Measurements from ENCODE around the gene POLR2E.

The POLR2E gene

GRCh38 chr19:1063909-1064660 is 31.1 kb downstream of the POLR2E start:
- DNase-seq (ENCODE audit: low spot score) = no peak

DNA sequence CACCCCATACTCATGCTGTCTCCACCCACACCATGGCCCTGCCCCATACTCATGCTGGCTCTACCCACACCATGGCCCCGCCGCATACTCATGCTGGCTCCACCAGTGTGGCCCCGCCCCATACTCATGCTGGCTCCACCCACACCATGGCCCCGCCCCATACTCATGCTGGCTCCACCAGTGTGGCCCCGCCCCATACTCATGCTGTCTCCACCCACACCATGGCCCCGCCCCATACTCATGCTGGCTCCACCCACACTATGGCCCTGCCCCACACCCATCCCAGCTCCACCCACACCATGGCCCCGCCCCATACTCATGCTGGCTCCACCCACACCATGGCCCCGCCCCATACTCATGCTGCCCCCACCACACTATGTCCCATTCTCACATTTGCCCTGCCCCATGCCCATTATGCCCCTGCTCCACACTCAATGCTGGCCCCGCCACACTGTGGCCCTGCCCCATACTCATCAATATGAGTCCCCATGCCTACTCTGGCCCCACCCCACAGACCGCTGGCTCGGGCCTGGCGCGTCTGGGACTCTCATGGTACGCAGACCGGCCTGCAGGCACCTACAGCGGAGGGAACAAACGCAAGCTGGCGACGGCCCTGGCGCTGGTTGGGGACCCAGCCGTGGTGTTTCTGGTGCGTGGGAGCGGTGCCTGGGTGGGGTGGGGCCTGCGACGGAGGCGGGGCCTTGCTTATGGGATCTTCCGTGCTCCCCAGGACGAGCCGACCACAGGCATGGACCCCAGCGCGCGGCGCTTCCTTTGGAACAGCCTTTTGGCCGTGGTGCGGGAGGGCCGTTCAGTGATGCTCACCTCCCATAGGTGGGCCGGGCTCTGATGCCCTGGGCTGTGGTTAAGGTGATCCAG is 31.9 kb downstream of the POLR2E start:
- no peak for DNase-seq (ENCODE audit: low spot score)

GRCh38 chr19:1062387-1063029 is 32.7 kb downstream of the POLR2E start:
- no peak for DNase-seq (ENCODE audit: low spot score)

- no peak for DNase-seq (ENCODE audit: low spot score)
Observed at GRCh38 chr19:1061987-1062386, 33.2 kb downstream of the POLR2E start.

GRCh38 chr19:1060689-1061088 is 34.5 kb downstream of the POLR2E start:
- DNase-seq (ENCODE audit: low spot score) = no peak

GRCh38 chr19:1058112-1058511 is 37.1 kb downstream of the POLR2E start:
- DNase-seq (ENCODE audit: low spot score) = no peak

DNA sequence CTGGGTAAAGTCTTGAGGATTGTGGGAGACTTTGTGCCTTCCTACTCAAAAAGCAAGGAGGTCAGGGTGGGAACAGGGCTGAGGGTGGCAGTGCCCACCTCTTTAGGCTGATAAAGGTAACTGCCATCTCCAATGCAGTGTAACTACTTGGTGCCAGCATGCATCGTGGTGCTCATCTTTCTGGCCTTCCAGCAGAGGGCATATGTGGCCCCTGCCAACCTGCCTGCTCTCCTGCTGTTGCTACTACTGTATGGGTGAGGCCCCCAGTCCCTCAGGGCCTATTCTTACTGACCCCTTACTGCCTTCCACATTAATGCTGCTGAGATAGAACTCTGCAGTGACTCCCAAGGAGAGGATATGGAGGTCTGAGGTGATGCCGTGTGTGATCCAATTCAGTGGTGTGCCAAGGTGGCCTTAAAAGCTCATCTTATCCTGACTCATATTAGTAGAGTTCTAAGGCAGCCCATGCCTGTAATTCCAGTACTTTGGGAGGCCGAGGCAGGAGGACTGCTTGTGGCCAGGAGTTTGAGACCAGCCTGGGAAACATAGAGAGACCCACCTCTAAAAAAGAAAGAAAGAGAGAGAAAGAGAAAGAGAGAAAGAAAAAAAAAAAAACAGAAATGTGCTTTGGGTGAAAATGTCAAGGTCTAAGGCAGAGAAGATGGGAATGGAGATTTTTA is 37.9 kb downstream of the POLR2E start:
- DNase-seq (ENCODE audit: low spot score) = no peak

DNA sequence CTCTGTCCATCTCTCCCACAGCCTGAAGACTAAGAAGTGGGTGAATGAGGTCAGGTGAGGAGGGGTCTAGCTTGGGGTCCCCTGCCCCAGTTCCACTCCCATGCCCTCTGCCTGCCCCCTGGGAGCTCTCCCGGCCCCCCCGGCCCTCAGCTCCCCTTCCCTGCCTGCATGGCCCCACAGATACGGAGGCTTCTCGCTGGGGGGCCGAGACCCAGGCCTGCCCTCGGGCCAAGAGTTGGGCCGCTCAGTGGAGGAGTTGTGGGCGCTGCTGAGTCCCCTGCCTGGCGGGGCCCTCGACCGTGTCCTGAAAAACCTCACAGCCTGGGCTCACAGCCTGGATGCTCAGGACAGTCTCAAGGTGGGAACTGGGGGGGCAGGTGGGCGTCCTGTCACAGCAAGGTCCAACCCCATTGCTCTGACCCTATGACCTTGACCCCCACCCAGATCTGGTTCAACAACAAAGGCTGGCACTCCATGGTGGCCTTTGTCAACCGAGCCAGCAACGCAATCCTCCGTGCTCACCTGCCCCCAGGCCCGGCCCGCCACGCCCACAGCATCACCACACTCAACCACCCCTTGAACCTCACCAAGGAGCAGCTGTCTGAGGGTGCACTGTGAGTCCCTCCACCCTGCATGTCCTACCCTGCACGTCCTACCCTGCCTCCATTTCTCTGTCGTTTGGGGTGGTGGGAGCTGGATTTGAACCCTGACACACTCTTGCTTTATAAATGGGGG is 39.1 kb downstream of the POLR2E start:
- no peak for DNase-seq (ENCODE audit: low spot score)

- DNase-seq (ENCODE audit: low spot score) = no peak
Observed at GRCh38 chr19:1055028-1055425, 40.1 kb downstream of the POLR2E start.

GRCh38 chr19:1054102-1055027 is 40.8 kb downstream of the POLR2E start:
- DNase-seq (ENCODE audit: low spot score) = no peak

GRCh38 chr19:1053176-1054101 is 41.7 kb downstream of the POLR2E start:
- DNase-seq (ENCODE audit: low spot score) = no peak

- DNase-seq (ENCODE audit: low spot score) = no peak
Observed at GRCh38 chr19:1052349-1052975, 42.7 kb downstream of the POLR2E start.

DNA sequence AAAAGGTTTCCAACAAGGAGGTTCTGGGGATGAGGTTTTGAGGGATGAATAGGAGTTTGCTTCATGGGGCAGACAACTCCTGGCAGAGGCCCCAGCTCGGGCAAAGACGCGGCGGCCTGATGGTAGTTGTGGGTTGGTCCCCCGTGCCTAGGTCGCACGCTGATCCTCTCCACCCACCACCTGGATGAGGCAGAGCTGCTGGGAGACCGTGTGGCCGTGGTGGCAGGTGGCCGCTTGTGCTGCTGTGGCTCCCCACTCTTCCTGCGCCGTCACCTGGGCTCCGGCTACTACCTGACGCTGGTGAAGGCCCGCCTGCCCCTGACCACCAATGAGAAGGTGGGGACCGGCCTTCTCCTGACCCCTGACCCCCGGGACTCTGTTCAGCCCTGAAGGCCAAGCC is 43.4 kb downstream of the POLR2E start:
- DNase-seq (ENCODE audit: low spot score) = no peak

- no peak for DNase-seq (ENCODE audit: low spot score)
Observed at GRCh38 chr19:1050989-1051788, 44.0 kb downstream of the POLR2E start.

GRCh38 chr19:1049800-1050199 is 45.4 kb downstream of the POLR2E start:
- no peak for DNase-seq (ENCODE audit: low spot score)

DNA sequence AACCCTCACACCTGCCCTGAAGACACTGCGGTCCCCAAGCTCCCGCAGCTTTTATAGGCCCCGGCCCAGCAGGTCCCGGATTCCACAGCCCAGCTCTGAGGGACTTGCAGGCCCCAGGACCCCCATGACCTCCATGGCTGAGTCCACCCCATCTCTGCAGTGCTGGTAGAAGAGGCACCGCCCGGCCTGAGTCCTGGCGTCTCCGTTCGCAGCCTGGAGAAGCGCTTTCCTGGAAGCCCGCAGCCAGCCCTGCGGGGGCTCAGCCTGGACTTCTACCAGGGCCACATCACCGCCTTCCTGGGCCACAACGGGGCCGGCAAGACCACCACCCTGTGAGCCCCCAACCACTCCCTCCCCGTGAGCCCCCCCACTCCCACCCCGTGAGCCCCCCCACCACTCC is 46.1 kb downstream of the POLR2E start:
- no peak for DNase-seq (ENCODE audit: low spot score)

GRCh38 chr19:1047696-1048147 is 47.5 kb downstream of the POLR2E start:
- DNase-seq (ENCODE audit: low spot score) = no peak

Measured in AG08396 (cell line).